PC-3 (cell line): ENCODE measurements around the gene STAMBPL1.

Source experiments
- EZH2phosphoT487 ChIP-seq: fragments of 300-600 bp; sonication (generic); IDR thresholded peaks from 2 replicates; pipeline ENCODE4 v1.6.1; 2018; ENCODE audit warnings: mild to moderate bottlenecking, antibody characterized with exemption, low read length, borderline replicate concordance
- TF ChIP-seq, protein P1 (sequence below): fragments of 300-600 bp; sonication (generic); conservative IDR thresholded peaks from 2 replicates; pipeline ENCODE4 v1.5.1; 2017; ENCODE audit warnings: antibody characterized with exemption, low read depth, mild to moderate bottlenecking, low read length

DNA sequence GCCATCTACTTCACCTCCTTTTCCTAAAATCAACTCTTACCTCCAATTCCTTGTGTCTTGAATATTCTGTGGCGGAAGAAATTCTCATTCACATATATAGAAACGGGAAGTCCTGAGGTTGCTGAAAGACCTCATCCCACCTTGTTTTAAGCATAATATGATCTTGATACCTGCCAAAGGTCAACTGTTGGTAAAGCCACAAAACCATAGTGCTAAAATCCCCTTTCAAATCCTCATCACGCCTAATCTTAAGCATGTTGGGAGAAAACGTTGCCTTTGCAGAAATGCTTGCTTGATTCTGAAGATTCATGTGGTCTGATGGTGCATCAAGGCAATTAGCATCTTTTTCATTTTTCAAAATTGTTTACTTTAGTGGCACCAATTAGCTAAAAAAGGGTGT lies 36.9 kb upstream of the STAMBPL1 start:
- TF ChIP-seq, protein P1, sequence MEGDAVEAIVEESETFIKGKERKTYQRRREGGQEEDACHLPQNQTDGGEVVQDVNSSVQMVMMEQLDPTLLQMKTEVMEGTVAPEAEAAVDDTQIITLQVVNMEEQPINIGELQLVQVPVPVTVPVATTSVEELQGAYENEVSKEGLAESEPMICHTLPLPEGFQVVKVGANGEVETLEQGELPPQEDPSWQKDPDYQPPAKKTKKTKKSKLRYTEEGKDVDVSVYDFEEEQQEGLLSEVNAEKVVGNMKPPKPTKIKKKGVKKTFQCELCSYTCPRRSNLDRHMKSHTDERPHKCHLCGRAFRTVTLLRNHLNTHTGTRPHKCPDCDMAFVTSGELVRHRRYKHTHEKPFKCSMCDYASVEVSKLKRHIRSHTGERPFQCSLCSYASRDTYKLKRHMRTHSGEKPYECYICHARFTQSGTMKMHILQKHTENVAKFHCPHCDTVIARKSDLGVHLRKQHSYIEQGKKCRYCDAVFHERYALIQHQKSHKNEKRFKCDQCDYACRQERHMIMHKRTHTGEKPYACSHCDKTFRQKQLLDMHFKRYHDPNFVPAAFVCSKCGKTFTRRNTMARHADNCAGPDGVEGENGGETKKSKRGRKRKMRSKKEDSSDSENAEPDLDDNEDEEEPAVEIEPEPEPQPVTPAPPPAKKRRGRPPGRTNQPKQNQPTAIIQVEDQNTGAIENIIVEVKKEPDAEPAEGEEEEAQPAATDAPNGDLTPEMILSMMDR, result no peak
- TF ChIP-seq EZH2phosphoT487, result no peak
